ENCODE measurements around the gene ATG16L2.
A peak's percentile ranks its signal among the peaks of the same experiment; 100 is the strongest.

Gene ATG16L2

DNA sequence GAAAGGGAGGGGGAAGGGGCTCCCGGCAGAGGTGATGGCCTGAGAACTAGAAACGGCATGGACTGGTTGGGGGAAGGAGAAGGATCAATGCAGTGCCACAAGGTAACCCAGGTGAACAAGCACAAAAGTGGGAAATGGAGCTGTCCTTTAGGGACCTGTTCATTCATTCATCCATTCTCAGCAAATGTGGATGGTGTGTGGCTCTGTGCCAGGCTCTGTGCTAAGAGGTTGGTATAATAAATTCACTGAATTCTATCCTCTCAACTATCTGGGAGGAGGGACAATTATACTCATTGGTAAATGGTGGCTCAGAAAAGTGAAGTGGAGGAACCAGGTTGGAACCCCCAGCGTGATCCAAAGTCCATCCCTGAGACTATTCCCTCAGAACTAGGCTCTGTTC lies 43.4 kb upstream of the ATG16L2 start:
- no peak for DNase-seq (ENCODE audit: low read depth)
- TF ChIP-seq, protein P1, sequence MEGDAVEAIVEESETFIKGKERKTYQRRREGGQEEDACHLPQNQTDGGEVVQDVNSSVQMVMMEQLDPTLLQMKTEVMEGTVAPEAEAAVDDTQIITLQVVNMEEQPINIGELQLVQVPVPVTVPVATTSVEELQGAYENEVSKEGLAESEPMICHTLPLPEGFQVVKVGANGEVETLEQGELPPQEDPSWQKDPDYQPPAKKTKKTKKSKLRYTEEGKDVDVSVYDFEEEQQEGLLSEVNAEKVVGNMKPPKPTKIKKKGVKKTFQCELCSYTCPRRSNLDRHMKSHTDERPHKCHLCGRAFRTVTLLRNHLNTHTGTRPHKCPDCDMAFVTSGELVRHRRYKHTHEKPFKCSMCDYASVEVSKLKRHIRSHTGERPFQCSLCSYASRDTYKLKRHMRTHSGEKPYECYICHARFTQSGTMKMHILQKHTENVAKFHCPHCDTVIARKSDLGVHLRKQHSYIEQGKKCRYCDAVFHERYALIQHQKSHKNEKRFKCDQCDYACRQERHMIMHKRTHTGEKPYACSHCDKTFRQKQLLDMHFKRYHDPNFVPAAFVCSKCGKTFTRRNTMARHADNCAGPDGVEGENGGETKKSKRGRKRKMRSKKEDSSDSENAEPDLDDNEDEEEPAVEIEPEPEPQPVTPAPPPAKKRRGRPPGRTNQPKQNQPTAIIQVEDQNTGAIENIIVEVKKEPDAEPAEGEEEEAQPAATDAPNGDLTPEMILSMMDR (conservative IDR thresholded peaks at IDR 0.05; ENCODE audit: low read depth, low read length), result no peak
- no peak overlapping the region for H3K4me3 ChIP-seq (ENCODE audit: low read length)

DNA sequence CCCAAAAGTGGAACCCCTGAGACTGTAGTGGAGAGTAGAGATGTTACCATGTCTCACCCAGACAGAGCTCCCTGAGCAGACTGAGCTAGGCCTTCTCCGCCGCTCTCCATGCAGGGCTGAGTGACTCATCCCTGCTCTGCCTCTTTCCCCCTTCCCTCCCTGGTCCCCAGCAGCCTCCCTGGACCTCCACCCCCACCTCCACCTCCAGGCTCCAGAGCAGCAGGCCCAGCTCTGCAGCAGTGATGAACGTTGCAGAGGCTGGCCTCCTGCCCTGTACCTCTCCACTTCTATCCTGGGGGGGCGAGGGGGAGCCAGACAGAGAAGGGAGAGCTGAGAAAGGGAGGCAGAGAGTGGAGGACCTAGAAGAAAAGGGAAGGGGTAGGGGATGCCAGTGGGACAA lies 42.7 kb upstream of the ATG16L2 start:
- no peak for DNase-seq (ENCODE audit: low read depth)
- TF ChIP-seq, protein P1 (conservative IDR thresholded peaks at IDR 0.05; ENCODE audit: low read depth, low read length), result no peak
- H3K4me3 ChIP-seq (ENCODE audit: low read length), result no peak overlapping the region

- TF ChIP-seq, protein P1 (conservative IDR thresholded peaks at IDR 0.05; ENCODE audit: low read depth, low read length), result no peak
- no peak overlapping the region for H3K4me3 ChIP-seq (ENCODE audit: low read length)
- no peak for DNase-seq (ENCODE audit: low read depth)
These were observed 42.2 kb upstream of the ATG16L2 start for GRCh38 chr11:72772059-72772458.

- DNase-seq (ENCODE audit: low read depth), result peak; percentile 75
- no peak overlapping the region for H3K4me3 ChIP-seq (ENCODE audit: low read length)
- TF ChIP-seq, protein P1 (conservative IDR thresholded peaks at IDR 0.05; ENCODE audit: low read depth, low read length), result no peak
These were observed 40.9 kb upstream of the ATG16L2 start for GRCh38 chr11:72773291-72773690.

- DNase-seq (ENCODE audit: low read depth), result no peak
- TF ChIP-seq, protein P1 (conservative IDR thresholded peaks at IDR 0.05; ENCODE audit: low read depth, low read length), result no peak
- H3K4me3 ChIP-seq (ENCODE audit: low read length), result no peak overlapping the region
These were observed 40.5 kb upstream of the ATG16L2 start for GRCh38 chr11:72773696-72774095.

GRCh38 chr11:72774499-72774898 lies 39.7 kb upstream of the ATG16L2 start:
- H3K4me3 ChIP-seq (ENCODE audit: low read length), result no peak overlapping the region
- TF ChIP-seq, protein P1 (conservative IDR thresholded peaks at IDR 0.05; ENCODE audit: low read depth, low read length), result no peak
- DNase-seq (ENCODE audit: low read depth), result no peak

GRCh38 chr11:72775288-72776110 lies 38.7 kb upstream of the ATG16L2 start:
- no peak for DNase-seq (ENCODE audit: low read depth)
- H3K4me3 ChIP-seq (ENCODE audit: low read length), result no peak overlapping the region
- TF ChIP-seq, protein P1 (conservative IDR thresholded peaks at IDR 0.05; ENCODE audit: low read depth, low read length), result no peak

All from retinal pigment epithelial cell (primary cell).